Measurements from ENCODE around the gene UQCR10.

The UQCR10 gene

DNA sequence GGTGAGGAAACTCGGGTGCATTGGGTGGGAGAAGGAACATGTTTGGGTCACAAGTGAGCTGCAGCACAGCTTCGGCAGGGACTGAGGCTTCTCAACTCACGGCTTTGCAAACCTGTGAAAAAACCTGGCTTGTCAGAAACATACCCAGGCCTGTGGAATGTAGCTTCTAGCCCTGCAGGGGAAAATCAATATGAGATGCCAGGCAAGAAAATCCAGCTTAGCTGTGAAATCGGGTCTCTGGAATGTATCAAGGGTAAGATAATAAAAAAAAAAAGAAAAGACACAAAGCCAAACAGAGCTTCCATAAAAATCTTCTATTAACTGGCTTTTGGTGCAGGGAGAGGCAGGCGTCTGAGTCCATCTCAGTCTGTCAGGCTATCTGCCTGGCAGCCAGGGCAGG, 28.5 kb downstream of the UQCR10 start:
- H3K9me3 ChIP-seq (ENCODE audit: control insufficient read depth, insufficient read depth, low read length): no peaks in the 10 kb centered on the region
- no peaks in the 10 kb centered on the region for H3F3A ChIP-seq (ENCODE audit: control insufficient read depth, insufficient read depth)
- H3K27me3 ChIP-seq (ENCODE audit: control insufficient read depth, low read length): no peaks in the 10 kb centered on the region
- H3K4me3 ChIP-seq (ENCODE audit: low read length): no peak overlapping the region
- no peaks in the 10 kb centered on the region for H3K79me2 ChIP-seq (ENCODE audit: control insufficient read depth, low read length)
- no peaks in the 10 kb centered on the region for H4K20me1 ChIP-seq (ENCODE audit: control insufficient read depth, insufficient read depth, low read depth, low read length)
- peaks cover 15% of the 10 kb centered on the region for H3K4me1 ChIP-seq (ENCODE audit: control insufficient read depth, low read length)
- H3K27ac ChIP-seq (ENCODE audit: low read depth, low read length): no peak overlapping the region
- no peak overlapping the region for H3K4me2 ChIP-seq (ENCODE audit: low read length)
- H3K9me2 ChIP-seq (replicated peaks; ENCODE audit: control insufficient read depth, low read length): no peaks in the 10 kb centered on the region
- H3K36me3 ChIP-seq (ENCODE audit: control insufficient read depth, low read length): peaks cover 44% of the 10 kb centered on the region
- no peak for TF ChIP-seq EZH2phosphoT487 (IDR thresholded peaks at IDR 0.05; ENCODE audit: borderline replicate concordance, low read length)
- TF ChIP-seq, protein P1, sequence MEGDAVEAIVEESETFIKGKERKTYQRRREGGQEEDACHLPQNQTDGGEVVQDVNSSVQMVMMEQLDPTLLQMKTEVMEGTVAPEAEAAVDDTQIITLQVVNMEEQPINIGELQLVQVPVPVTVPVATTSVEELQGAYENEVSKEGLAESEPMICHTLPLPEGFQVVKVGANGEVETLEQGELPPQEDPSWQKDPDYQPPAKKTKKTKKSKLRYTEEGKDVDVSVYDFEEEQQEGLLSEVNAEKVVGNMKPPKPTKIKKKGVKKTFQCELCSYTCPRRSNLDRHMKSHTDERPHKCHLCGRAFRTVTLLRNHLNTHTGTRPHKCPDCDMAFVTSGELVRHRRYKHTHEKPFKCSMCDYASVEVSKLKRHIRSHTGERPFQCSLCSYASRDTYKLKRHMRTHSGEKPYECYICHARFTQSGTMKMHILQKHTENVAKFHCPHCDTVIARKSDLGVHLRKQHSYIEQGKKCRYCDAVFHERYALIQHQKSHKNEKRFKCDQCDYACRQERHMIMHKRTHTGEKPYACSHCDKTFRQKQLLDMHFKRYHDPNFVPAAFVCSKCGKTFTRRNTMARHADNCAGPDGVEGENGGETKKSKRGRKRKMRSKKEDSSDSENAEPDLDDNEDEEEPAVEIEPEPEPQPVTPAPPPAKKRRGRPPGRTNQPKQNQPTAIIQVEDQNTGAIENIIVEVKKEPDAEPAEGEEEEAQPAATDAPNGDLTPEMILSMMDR (IDR thresholded peaks at IDR 0.05; ENCODE audit: low read depth, low read length, poor library complexity, severe bottlenecking): no peak

DNA sequence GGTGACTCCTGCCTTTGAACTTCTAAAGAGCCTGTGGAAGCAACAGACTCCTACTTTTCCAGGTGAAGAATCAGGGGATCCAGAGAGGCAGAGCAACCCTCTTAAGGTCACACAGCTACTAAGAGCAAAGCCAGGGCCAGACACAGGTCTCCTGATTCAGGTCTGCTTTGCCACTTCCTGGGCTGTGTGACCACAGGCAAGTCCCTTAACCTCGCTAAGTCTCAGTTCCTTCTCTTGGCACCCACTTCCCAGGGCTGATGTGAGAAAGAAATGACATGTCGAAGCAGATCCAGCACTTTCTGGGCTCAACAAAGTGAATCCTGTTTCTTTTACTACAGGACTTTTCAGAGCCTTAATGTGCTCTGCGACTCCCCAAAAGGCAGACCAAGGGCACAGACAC, 30.2 kb downstream of the UQCR10 start:
- no peaks in the 10 kb centered on the region for H3K9me3 ChIP-seq (ENCODE audit: control insufficient read depth, insufficient read depth, low read length)
- peaks cover 15% of the 10 kb centered on the region for H3K4me1 ChIP-seq (ENCODE audit: control insufficient read depth, low read length)
- no peaks in the 10 kb centered on the region for H3K9me2 ChIP-seq (replicated peaks; ENCODE audit: control insufficient read depth, low read length)
- TF ChIP-seq EZH2phosphoT487 (IDR thresholded peaks at IDR 0.05; ENCODE audit: borderline replicate concordance, low read length): no peak
- TF ChIP-seq, protein P1 (IDR thresholded peaks at IDR 0.05; ENCODE audit: low read depth, low read length, poor library complexity, severe bottlenecking): no peak
- peaks cover 49% of the 10 kb centered on the region for H3K36me3 ChIP-seq (ENCODE audit: control insufficient read depth, low read length)
- H3K27ac ChIP-seq (ENCODE audit: low read depth, low read length): no peak overlapping the region
- no peak overlapping the region for H3K4me2 ChIP-seq (ENCODE audit: low read length)
- no peaks in the 10 kb centered on the region for H4K20me1 ChIP-seq (ENCODE audit: control insufficient read depth, insufficient read depth, low read depth, low read length)
- H3K79me2 ChIP-seq (ENCODE audit: control insufficient read depth, low read length): no peaks in the 10 kb centered on the region
- H3K27me3 ChIP-seq (ENCODE audit: control insufficient read depth, low read length): no peaks in the 10 kb centered on the region
- H3K4me3 ChIP-seq (ENCODE audit: low read length): no peak overlapping the region
- no peaks in the 10 kb centered on the region for H3F3A ChIP-seq (ENCODE audit: control insufficient read depth, insufficient read depth)

DNA sequence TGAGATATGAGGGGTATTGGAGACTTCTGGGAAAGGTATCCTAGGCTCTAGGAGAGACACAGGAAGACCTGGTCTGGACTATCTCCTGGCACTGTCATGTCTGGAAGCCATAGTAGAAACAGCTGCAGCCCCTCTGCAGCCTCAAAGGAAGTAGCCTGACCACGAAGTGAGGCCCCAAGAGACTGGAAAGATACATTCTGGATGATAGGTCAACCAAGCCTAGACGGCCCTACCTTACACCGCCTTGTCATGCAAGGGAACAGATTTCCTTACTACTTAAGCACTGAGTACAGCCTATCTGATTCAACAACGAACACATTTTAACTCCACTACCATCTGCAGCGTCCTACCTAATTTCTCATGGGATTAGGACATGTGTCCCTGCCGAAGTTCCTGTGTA, 31.1 kb downstream of the UQCR10 start:
- Histone ChIP-seq H3K9me2 (replicated peaks; ENCODE audit: control insufficient read depth, low read length) (no peaks in the 10 kb centered on the region), H3K27me3 (ENCODE audit: control insufficient read depth, low read length) (no peaks in the 10 kb centered on the region), H3K79me2 (ENCODE audit: control insufficient read depth, low read length) (no peaks in the 10 kb centered on the region), H3K9me3 (ENCODE audit: control insufficient read depth, insufficient read depth, low read length) (no peaks in the 10 kb centered on the region), H3K4me3 (ENCODE audit: low read length) (no peak overlapping the region), H3K36me3 (ENCODE audit: control insufficient read depth, low read length) (peaks cover 42% of the 10 kb centered on the region), H3F3A (ENCODE audit: control insufficient read depth, insufficient read depth) (no peaks in the 10 kb centered on the region), H3K27ac (ENCODE audit: low read depth, low read length) (no peak overlapping the region), H4K20me1 (ENCODE audit: control insufficient read depth, insufficient read depth, low read depth, low read length) (no peaks in the 10 kb centered on the region), H3K4me2 (ENCODE audit: low read length) (no peak overlapping the region), H3K4me1 (ENCODE audit: control insufficient read depth, low read length) (peaks cover 15% of the 10 kb centered on the region)
- no peak for TF ChIP-seq EZH2phosphoT487 (IDR thresholded peaks at IDR 0.05; ENCODE audit: borderline replicate concordance, low read length)
- TF ChIP-seq, protein P1 (IDR thresholded peaks at IDR 0.05; ENCODE audit: low read depth, low read length, poor library complexity, severe bottlenecking): no peak

DNA sequence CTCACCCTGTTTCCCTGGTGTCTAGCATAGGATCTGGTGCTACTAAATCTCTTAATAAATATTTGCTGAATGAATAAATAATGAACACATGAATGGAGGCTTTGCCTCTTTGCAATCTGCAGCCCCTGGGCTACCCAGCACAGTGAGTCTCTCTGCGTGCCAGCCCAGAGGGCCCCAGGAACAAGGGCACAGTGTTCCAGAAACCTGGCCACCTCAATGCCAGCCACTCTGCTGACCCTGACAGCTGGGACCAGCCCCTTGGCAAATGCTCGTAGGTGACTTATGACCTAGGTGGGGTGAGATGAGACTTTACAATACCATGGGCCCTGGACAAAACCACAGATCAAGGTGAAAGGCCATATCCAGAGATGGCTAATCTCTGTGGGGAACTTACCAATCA, 31.6 kb downstream of the UQCR10 start:
- Histone ChIP-seq H3F3A (ENCODE audit: control insufficient read depth, insufficient read depth) (no peaks in the 10 kb centered on the region), H3K4me3 (ENCODE audit: low read length) (no peak overlapping the region), H3K9me3 (ENCODE audit: control insufficient read depth, insufficient read depth, low read length) (no peaks in the 10 kb centered on the region), H3K4me1 (ENCODE audit: control insufficient read depth, low read length) (peaks cover 15% of the 10 kb centered on the region), H3K79me2 (ENCODE audit: control insufficient read depth, low read length) (no peaks in the 10 kb centered on the region), H4K20me1 (ENCODE audit: control insufficient read depth, insufficient read depth, low read depth, low read length) (no peaks in the 10 kb centered on the region), H3K36me3 (ENCODE audit: control insufficient read depth, low read length) (peaks cover 47% of the 10 kb centered on the region), H3K27me3 (ENCODE audit: control insufficient read depth, low read length) (no peaks in the 10 kb centered on the region), H3K4me2 (ENCODE audit: low read length) (no peak overlapping the region), H3K27ac (ENCODE audit: low read depth, low read length) (no peak overlapping the region), H3K9me2 (replicated peaks; ENCODE audit: control insufficient read depth, low read length) (no peaks in the 10 kb centered on the region)
- TF ChIP-seq, protein P1 (IDR thresholded peaks at IDR 0.05; ENCODE audit: low read depth, low read length, poor library complexity, severe bottlenecking): no peak
